ENCODE measurements around the gene CFP.

DNA sequence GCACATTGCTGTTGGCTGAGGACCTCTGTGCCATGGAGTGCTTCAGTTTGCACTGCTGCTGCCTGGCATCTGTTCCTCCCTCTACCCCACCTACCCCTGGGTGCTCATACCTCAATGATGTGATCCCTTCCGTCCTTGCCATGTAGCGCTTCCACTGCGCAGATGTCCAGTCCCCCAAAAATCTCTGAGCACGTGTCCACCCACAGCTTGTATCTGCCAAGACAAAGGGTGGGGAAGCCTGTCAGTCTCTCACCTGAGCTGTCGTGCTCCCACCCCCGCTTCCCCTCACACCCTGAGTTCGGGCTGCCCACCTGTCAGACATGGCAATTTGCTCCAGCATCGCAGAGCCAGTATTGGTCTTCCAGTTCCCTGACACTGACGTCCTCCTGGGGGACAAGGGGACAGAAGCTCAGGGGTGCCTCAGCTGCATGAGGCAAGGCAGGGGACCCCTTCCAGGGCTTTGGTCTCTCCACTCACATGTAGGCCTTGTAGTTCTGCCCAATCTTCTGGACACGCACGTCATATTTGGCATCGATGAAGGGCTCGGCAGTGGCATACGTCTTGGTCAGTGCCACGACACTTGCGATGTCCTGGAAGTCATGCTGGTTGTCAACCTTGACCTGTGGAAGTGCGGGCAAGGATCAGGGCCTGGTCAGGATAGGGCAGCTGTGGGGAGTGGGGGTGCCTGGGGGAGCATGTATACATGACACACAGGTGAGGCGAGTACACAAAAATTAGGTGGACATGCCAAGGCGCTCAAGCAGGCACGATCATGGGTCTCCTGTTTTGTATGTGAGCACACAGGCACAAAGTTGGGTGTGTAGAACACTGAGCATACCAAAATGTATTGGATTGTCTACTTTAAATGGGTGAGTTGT, 53.5 kb downstream of the CFP start:
- no peak for TF ChIP-seq POLR2A (IDR thresholded peaks at IDR 0.05)
- TF ChIP-seq, protein P1, sequence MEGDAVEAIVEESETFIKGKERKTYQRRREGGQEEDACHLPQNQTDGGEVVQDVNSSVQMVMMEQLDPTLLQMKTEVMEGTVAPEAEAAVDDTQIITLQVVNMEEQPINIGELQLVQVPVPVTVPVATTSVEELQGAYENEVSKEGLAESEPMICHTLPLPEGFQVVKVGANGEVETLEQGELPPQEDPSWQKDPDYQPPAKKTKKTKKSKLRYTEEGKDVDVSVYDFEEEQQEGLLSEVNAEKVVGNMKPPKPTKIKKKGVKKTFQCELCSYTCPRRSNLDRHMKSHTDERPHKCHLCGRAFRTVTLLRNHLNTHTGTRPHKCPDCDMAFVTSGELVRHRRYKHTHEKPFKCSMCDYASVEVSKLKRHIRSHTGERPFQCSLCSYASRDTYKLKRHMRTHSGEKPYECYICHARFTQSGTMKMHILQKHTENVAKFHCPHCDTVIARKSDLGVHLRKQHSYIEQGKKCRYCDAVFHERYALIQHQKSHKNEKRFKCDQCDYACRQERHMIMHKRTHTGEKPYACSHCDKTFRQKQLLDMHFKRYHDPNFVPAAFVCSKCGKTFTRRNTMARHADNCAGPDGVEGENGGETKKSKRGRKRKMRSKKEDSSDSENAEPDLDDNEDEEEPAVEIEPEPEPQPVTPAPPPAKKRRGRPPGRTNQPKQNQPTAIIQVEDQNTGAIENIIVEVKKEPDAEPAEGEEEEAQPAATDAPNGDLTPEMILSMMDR (IDR thresholded peaks at IDR 0.05), result no peak
